ENCODE results near the gene PRKAR2B. TPM values are rescaled to one million over a fixed set of nuclear protein-coding genes. Genes with fewer than 3 reads are reported as not detected.

The PRKAR2B gene
- total RNA-seq, 1 donor from 2014 or later: 20.3 TPM

DNA sequence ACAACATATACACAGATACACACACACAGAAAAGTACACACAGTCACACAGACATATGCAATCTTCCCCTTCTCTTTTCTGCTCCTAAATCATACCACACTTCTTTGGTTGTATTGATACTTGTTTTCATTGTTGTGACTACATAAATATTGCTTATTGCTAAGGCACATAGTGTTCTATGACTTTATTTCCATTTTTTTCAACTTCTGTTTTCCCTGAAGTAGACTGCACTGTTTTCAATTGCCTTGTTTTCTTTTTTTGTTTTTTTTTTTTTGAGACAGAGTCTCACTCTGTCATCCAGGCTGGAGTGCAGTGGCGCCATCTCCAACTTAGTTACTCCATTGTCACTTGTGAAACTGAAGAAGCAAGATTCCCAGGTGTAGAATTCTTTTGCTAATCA, 10.0 kb upstream of the PRKAR2B start:
- no peak overlapping the region for H3K27ac Mint-ChIP-seq
- H3K9me3 Mint-ChIP-seq (ENCODE audit: low read depth): peaks cover 4% of the 10 kb centered on the region
- TF ChIP-seq, protein P1, sequence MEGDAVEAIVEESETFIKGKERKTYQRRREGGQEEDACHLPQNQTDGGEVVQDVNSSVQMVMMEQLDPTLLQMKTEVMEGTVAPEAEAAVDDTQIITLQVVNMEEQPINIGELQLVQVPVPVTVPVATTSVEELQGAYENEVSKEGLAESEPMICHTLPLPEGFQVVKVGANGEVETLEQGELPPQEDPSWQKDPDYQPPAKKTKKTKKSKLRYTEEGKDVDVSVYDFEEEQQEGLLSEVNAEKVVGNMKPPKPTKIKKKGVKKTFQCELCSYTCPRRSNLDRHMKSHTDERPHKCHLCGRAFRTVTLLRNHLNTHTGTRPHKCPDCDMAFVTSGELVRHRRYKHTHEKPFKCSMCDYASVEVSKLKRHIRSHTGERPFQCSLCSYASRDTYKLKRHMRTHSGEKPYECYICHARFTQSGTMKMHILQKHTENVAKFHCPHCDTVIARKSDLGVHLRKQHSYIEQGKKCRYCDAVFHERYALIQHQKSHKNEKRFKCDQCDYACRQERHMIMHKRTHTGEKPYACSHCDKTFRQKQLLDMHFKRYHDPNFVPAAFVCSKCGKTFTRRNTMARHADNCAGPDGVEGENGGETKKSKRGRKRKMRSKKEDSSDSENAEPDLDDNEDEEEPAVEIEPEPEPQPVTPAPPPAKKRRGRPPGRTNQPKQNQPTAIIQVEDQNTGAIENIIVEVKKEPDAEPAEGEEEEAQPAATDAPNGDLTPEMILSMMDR (IDR thresholded peaks at IDR 0.05; ENCODE audit: unreplicated experiment): no peak
- no peak for DNase-seq (ENCODE audit: low spot score, unreplicated experiment)
- no peak overlapping the region for H3K4me3 Mint-ChIP-seq (ENCODE audit: low read depth)
- no peaks in the 10 kb centered on the region for H3K36me3 Mint-ChIP-seq (ENCODE audit: insufficient read depth)
- H3K4me1 Mint-ChIP-seq (ENCODE audit: low read depth): peaks cover 4% of the 10 kb centered on the region
- no peaks in the 10 kb centered on the region for H3K27me3 Mint-ChIP-seq

DNA sequence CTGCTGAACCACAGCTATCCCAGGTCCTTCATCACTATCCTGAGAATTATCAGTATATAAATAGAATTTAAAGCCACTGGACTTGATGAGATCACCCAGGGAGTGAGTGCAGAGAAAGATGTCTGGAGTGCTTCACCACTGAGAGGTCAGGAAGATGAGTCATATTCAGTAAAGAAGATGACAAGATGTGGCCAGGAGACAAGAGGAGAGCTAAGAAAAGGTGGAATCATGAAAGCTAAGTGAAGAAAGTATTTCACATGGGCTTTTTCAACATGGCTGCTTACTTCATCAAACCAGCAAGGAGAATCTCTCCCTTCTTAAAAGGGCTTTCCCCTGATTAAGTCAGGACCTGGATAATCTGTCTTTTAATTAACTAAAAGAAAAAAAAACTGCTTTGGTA, 9.1 kb upstream of the PRKAR2B start:
- H3K36me3 Mint-ChIP-seq (ENCODE audit: insufficient read depth): no peaks in the 10 kb centered on the region
- no peak for DNase-seq (ENCODE audit: low spot score, unreplicated experiment)
- H3K4me1 Mint-ChIP-seq (ENCODE audit: low read depth): peaks cover 4% of the 10 kb centered on the region
- no peaks in the 10 kb centered on the region for H3K27me3 Mint-ChIP-seq
- no peak overlapping the region for H3K4me3 Mint-ChIP-seq (ENCODE audit: low read depth)
- peaks cover 4% of the 10 kb centered on the region for H3K9me3 Mint-ChIP-seq (ENCODE audit: low read depth)
- TF ChIP-seq, protein P1 (IDR thresholded peaks at IDR 0.05; ENCODE audit: unreplicated experiment): no peak
- no peak overlapping the region for H3K27ac Mint-ChIP-seq

DNA sequence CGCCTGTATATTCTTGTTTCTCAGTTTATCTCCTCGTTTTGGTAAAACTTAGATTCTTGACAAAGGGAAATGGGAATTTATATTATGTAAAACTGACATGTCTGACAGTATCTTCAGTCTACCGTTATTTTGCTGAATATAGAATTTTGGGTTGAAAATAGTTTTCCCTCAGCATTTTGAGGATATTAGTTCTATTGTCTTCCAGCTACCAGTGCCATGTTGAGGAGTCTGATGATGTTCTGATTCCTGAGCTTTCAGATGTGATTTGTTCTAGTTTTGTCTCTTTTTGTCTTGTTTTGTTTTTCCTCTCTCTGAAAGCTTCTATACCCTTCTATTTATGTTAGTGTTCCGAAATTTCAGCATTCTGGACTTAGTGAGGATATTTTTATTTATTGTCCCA, 8.0 kb upstream of the PRKAR2B start:
- DNase-seq (ENCODE audit: low spot score, unreplicated experiment): no peak
- Mint-ChIP-seq H3K4me1 (ENCODE audit: low read depth) (peaks cover 4% of the 10 kb centered on the region), H3K36me3 (ENCODE audit: insufficient read depth) (peaks cover 1% of the 10 kb centered on the region), H3K9me3 (ENCODE audit: low read depth) (peaks cover 7% of the 10 kb centered on the region), H3K4me3 (ENCODE audit: low read depth) (no peak overlapping the region), H3K27me3 (no peaks in the 10 kb centered on the region), H3K27ac (no peak overlapping the region)
- TF ChIP-seq, protein P1 (IDR thresholded peaks at IDR 0.05; ENCODE audit: unreplicated experiment): no peak

DNA sequence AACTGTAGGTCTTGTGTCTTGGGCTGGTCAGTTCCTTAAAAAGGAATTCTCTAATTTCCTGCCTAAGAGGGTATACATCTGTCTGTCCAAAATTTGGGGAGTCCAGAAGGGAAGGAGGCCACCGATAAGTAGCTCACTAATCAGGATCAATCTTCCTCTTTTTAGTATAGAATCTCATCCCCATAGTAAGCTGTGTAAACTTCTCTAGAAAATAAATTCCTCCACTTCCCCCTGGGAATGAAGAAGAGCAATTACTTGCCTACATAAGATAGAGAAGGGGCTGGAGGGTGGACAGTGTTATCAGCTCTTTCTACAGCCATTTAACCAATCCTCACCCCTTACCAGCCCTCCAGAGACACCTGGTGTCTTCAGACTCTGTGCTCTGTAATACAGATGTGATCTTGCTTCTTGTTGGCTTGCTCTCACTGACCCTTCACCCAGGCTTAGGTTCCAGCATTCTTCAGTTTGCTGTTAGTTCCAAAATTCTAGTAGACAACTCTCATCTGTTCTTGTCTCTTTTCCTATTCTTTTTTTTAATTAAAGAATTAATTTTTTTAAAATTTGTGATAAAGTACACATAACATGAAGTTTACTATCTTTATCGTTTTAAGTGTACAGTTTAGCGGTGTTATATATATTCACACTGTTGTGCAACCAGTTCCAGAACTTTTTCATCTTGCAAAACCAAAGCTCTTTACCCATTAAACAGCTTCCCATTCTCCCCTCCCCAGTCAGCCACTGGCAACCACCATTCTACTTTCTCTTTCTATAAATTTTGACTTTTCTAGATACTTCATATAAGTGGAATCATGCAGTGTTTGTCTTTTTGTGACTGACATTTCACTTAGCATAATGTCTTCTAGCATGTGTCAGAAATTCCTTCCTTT, 6.5 kb upstream of the PRKAR2B start:
- peaks cover 1% of the 10 kb centered on the region for H3K36me3 Mint-ChIP-seq (ENCODE audit: insufficient read depth)
- H3K4me1 Mint-ChIP-seq (ENCODE audit: low read depth): peaks cover 4% of the 10 kb centered on the region
- no peaks in the 10 kb centered on the region for H3K27me3 Mint-ChIP-seq
- H3K4me3 Mint-ChIP-seq (ENCODE audit: low read depth): no peak overlapping the region
- TF ChIP-seq, protein P1 (IDR thresholded peaks at IDR 0.05; ENCODE audit: unreplicated experiment): no peak
- H3K27ac Mint-ChIP-seq: no peak overlapping the region
- peaks cover 7% of the 10 kb centered on the region for H3K9me3 Mint-ChIP-seq (ENCODE audit: low read depth)
- DNase-seq (ENCODE audit: low spot score, unreplicated experiment): no peak

DNA sequence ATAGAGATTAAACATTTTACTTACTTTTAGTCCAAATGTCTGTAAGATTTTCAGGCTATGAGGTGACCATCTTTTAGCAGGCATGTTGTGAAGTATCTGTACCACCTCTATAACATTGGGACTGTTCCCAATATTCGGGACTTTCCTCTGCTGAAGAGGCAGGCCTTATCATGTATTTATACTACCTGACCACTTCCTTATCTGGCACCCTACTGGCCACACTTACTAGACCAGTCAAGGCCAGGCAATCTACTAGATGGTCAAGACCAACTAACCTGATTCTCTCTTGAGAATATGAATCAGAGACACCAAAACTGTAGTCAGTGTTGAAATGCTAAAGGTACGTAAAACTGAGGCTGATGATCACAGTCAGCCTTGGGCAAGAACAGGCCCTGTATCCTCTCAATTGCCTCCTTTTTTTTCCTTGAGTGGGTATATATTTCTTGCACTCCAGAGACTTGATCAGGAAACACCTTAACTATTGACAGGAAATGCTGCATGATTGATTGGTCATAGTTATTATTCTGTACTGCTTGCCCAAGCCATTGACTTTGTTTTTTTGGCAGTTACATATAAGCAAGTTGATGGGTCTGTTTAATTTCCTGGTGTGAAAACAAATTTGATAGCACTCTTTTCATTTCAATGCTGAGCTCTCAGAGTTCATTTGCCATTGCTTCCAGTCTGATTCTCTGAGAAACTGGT, 5.2 kb upstream of the PRKAR2B start:
- no peak for DNase-seq (ENCODE audit: low spot score, unreplicated experiment)
- TF ChIP-seq, protein P1 (IDR thresholded peaks at IDR 0.05; ENCODE audit: unreplicated experiment): no peak
- Mint-ChIP-seq H3K4me1 (ENCODE audit: low read depth) (peaks cover 3% of the 10 kb centered on the region), H3K36me3 (ENCODE audit: insufficient read depth) (peaks cover 1% of the 10 kb centered on the region), H3K27me3 (no peaks in the 10 kb centered on the region), H3K27ac (no peak overlapping the region), H3K4me3 (ENCODE audit: low read depth) (no peak overlapping the region), H3K9me3 (ENCODE audit: low read depth) (peaks cover 7% of the 10 kb centered on the region)
